Activated CD8-positive, alpha-beta memory T cell treated with anti-CD3 and anti-CD28 coated beads, Interleukin-2, amount 50 U/mL, for 24 hours (primary cell): ENCODE measurements around the gene POLQ.
"Not testable (repeated sequence)": the region's sequence is repeated elsewhere in the genome, so short reads cannot be mapped to it uniquely, and the experiment has no call there.

Experiments used
- DNase-seq: peaks from one replicate; pipeline ENCODE4 v3.0.0-alpha.2; 2020; ENCODE audit errors: extremely low read depth

Gene POLQ

DNA sequence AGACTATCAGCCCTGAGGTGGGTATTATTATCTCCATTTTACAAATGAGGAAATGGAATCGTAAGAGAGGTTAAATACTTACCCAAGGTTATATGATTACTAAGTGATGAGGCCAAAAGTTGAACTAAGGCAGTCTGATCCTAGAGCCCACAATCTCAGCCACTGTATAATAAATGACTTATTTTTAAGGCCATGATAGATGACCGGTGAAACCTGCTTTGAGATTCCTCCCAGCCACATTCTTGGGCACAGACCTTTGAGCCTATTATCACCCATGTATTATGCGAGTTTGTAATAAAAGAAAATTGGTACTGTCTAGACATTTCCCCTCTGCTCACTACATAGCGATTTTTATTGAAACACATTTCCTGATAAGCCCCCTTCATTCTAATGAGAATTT lies 37.4 kb downstream of the POLQ start:
- DNase-seq: no peak

DNA sequence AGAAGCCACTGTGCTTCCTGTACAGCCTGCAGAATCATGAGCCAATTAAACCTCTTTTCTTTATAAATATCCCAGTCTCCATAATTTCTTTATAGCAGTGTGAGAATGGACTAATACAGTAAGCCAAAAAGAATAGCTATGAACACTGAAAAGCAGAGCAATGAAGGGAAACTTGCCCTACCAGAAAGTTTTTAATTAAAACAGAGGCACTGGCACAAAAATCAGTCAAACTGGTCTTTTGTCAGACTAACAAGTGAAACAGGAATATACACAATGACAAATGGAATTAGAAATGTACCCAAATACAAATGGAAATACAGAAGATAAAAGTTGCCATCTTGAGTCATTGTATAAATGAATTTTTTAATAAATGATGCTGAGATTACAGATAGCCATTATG lies 40.5 kb downstream of the POLQ start:
- no peak for DNase-seq

- no peak for DNase-seq
Observed at GRCh38 chr3:121504618-121505017, 41.2 kb downstream of the POLQ start.

DNA sequence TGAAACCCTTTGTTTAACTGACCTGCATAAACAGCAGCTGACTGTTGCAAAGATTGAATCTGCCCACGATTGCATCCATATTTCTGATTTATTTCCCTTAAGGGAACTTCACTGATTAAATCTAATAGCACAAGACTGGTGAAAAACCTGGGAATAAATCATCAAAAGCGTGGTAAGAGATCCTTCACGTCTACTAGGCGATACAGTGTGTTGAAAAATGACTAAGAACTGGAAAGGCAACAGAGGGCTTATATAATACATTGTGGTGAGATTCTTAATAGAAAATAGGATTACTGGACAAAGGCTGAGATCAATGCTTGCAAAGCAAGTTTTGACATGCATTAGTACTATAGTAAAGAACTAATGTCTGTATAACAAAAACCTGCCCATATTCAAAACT lies 49.0 kb downstream of the POLQ start:
- DNase-seq: no peak

DNA sequence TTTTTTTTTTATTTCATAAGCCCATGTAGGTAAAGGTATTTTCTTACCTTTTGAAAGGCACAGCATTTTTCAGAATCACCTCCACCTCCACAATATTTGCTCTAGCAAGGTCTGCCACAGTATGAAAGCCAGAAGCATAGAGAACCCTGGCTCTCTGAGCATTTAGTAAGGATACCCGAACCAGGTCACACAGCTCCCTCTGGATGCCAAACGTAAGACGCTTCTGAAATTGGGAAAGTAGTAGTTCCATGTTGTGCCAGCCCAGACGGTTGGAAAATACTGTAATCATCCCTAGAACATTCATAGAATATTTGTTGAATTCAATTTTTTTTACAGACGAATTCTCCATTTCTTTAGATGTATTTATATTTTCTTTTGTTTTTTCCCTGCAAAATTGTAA lies 52.4 kb downstream of the POLQ start:
- DNase-seq: no peak

GRCh38 chr3:121491683-121492320 lies 54.0 kb downstream of the POLQ start:
- no peak for DNase-seq

GRCh38 chr3:121490161-121490560 lies 55.6 kb downstream of the POLQ start:
- no peak for DNase-seq

- DNase-seq: no peak
Observed at GRCh38 chr3:121488628-121489027, 57.2 kb downstream of the POLQ start.

GRCh38 chr3:121483290-121483689 lies 62.5 kb downstream of the POLQ start:
- no peak for DNase-seq

GRCh38 chr3:121482660-121483059 lies 63.1 kb downstream of the POLQ start:
- no peak for DNase-seq

DNA sequence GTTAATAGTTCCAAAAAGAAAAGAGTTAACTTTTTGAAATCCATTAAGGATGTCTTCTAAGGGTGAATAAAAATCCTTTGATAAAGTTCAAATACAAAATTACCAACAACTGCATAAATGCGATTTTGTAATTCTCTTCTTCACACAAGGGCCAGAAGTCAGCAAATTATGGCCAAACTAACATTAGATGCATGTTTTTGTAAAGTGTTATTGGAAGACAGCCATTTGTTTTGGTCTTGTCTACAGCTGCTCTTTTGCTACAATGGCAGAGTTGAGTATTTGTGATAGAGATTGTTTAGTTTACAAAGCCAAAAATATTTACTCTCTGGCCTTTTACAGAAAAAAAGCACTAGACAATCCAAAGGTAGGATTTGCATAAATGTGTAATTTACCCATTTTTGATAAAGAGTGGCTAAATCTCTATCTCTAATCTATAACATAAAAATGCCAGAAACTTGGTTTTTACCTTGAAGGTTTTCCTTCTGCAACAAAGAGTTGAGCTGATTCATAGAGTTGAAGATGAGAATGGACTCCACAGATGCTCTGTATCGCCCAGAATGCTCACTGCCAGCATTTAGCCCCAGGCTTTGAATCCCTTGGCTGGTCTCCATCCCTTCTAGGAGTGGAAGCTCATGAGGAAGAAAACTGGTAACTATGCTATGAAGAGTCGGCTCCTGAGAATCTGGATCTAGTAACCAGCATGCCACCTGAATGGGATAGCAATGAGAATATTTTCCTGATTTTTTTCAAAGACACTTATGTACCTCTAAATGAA lies 64.5 kb downstream of the POLQ start:
- no peak for DNase-seq

- DNase-seq: no peak
Observed at GRCh38 chr3:121477589-121477988, 68.2 kb downstream of the POLQ start.

GRCh38 chr3:121473001-121473400 lies 72.8 kb downstream of the POLQ start:
- DNase-seq: no peak

- no peak for DNase-seq
Observed at GRCh38 chr3:121467085-121467484, 78.7 kb downstream of the POLQ start.

GRCh38 chr3:121463745-121464144 lies 82.0 kb downstream of the POLQ start:
- no peak for DNase-seq

GRCh38 chr3:121462565-121462964 lies 83.2 kb downstream of the POLQ start:
- DNase-seq: no peak

GRCh38 chr3:121451752-121452151 lies 94.0 kb downstream of the POLQ start:
- not testable (repeated sequence) for DNase-seq

GRCh38 chr3:121443456-121443855 lies 102.3 kb downstream of the POLQ start:
- DNase-seq: no peak

DNA sequence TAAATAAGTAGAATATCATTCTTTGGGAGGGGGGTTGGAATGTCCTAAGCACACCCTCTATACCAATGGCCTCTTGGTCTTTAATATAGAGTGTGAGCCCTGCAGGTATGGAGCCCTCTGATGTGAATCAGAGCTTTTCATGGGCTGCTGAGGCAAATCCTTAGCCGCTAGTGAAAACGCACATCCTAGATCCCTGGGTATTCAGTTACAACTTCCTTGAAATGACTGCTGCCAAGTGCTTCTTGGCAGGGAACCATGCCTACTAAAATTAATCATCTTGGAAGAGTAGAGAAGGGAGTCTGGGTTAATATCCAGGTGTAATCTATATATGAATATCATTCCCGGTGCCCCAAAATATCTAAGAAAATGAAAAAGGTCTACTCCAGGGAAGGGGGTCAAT lies 109.1 kb downstream of the POLQ start:
- DNase-seq: no peak

GRCh38 chr3:121436074-121436473 lies 109.7 kb downstream of the POLQ start:
- no peak for DNase-seq

GRCh38 chr3:121431726-121432517 lies 113.9 kb downstream of the POLQ start:
- peak; percentile 8 for DNase-seq

DNA sequence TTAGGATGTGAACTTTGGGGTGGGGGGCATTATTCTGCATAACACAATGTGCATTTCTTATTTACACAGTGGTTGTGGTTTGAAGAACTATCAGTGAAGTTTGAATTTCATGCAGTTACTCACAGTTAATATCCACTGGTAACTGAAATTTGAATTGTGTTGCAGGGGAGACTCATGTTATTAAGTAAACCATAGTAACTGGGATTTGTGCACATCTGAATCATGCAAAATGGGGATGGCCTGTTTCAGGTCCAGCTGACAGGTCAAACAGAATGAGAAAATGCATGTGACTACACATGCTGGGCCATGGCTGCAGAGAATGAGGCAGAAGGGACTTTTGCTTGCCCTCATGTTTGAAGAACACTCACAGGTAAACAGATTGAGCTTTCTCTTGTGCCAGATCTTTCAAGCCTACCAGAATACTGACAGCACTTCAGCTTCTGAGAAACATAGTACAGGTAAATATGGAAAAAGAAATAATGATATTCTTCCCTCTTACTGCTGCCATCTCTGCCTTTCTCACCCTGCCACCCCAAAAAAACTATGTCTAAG lies 115.0 kb downstream of the POLQ start:
- DNase-seq: no peak
